GM10847 (cell line): ENCODE measurements around the gene B4GALT6.

Experiments
- POLR2A ChIP-seq: IDR thresholded peaks from 2 replicates; pipeline ENCODE4 v1.6.1; 2011; ENCODE audit not compliant: insufficient read length; ENCODE audit errors: extremely low read depth

The B4GALT6 gene

GRCh38 chr18:31652877-31653276 lies 31.5 kb downstream of the B4GALT6 start:
- TF ChIP-seq POLR2A: no peak

GRCh38 chr18:31652357-31652756 lies 32.0 kb downstream of the B4GALT6 start:
- TF ChIP-seq POLR2A: no peak

DNA sequence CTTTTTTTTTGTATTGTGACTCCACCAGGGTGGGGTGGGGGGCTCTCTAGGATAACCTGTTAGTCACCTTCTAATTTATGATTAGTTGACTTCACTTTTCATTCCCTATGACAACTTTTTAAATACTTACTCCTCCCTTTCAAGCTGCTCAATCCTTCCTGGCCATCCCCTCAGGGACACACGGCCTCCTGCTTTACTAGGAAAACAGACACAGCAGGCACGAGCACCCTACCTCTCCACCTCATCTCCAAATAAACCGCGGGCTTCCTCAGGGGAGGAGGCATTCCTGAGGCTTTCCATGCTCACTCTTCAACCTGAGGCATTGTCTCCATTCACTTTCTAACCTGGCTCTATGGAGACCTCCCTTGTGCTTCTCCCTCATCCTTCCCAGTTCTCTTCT lies 33.0 kb downstream of the B4GALT6 start:
- TF ChIP-seq POLR2A: no peak

DNA sequence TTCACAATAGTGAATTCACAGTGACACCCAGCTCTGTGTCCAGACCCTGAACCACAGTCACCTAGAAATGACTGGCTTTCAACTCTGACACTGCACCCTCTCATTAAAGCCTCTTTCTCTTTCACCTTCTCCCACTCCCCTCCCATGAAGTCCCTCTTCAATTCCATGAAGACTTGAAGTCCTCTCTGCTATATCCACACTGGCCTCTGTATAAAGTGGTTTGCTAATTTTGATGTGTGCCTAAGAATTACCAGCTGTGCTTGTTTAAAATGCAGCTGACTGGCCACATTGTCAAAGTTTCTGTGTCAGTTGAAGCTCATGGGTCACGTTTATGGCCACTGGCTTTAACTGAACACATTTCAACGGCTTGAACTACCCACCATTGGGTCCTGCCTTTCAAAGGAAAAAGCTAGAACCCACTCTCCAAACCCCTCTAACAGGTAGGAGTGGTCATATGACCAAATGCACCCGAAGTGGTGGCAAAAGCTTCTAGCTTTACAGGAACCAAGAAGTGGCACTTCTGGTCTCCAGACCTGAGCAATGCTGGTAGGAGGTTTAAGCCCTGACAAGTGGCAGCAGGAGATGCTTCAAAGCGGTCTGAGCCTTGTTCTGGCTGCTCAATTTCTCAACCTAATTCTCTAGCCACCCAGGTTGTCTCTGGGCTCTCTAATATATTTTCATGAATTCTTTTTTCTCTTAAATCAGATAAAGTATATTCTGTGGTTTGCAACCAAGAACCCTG lies 34.2 kb downstream of the B4GALT6 start:
- TF ChIP-seq POLR2A: no peak

GRCh38 chr18:31649449-31649848 lies 34.9 kb downstream of the B4GALT6 start:
- no peak for TF ChIP-seq POLR2A

DNA sequence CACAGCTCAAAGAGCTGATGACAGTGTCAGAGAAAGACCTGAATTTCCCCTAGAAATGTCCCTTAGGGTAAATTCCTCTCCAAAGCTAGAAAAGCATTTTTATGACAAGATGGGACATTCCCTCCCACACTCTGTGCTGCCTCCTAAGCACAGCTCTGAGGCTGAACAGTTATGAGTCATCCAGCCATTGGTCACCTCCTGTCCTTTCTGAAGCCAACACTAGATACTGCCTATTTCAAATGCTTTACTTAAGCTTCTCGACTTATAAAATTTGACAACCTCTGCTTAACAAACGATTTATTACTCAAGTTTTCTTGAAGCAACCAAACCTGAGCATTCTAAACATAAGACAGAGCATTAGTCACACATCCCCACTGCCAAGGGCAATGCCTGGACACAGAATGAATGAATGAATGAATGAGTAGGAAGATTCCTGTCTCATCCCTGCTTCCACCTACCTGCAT lies 35.4 kb downstream of the B4GALT6 start:
- no peak for TF ChIP-seq POLR2A

- TF ChIP-seq POLR2A: no peak
Observed at GRCh38 chr18:31648458-31648857, 35.9 kb downstream of the B4GALT6 start.

DNA sequence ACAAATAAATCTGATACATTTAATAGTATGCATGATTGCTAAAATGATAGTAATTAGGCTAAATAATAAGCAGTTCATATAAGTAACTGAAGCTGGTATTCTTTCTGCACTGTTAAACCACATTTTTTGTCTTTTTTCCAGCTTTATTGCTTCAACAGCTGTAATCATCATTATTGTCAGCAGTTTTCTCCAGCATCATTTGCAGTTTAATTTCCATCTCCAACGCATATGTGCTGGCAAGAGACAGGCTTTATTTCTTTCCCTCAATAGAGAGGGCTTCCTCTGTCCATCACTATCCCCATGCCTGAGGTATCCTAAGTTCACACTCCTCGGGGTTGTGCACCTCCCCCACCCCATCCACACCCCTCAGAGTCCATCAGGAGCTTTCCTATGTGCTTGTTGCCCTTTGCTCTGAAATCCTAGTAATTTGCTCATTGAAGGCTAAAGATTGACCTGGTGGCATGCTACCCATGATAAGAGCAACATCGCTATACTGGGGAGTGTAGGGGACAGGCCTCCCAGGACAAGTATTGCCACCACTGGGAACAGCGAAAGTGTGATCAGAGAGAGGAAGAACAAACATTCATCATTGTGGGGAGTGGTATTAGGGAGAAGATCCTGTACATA lies 37.1 kb downstream of the B4GALT6 start:
- no peak for TF ChIP-seq POLR2A

DNA sequence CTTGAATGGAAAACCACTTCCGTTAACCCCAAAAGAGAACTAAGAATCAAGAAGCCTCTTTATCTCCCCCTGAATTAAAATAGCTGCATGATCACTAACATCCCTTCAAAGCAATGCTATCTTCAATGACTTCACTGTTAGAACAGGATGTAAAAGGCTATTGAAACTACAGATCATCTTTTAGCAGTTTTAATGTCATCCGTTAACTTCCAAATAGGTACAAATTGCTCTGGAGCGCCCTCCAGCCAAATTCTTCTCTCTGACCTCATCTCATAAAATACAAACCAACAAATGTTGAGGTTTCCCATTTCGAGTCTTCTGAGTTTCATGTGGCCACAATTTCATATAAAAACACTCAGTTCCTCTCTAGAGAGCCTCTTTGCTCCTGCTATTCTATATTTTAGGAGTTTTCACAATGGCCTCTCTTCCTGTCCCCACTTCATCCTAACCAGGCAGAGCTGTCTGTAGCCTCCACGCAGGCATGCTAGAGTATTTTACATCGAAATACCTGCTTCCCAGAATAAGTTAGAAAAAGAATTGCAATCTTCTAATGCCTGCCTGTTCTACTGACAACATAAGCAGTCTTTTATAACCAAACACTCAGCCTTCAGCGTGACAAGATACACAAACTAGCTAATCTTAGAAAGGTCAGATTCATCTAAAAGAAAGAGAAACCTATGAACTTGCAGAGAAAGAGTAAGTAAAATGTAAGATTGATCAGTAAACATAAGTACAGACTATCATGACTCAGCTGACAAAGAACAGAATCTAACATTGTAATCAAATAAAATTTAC lies 37.9 kb downstream of the B4GALT6 start:
- no peak for TF ChIP-seq POLR2A

DNA sequence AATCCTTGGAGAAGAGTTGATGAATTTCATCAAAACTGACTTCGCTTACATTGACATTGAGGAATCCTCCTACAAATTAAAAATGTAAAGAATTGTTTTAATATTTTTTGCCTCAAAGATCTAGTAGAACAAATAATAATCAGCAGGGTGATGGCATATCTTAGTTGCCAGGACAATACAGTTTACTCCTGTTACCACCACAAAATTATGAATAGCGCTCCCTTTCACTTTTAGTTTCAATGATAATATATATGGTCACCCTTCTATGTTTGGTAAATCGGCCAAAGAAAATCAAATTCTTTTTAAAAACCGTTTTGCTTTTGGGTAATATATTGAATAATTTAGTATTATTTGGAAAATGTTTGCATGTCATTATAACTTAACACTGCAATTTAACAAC lies 39.0 kb downstream of the B4GALT6 start:
- no peak for TF ChIP-seq POLR2A

DNA sequence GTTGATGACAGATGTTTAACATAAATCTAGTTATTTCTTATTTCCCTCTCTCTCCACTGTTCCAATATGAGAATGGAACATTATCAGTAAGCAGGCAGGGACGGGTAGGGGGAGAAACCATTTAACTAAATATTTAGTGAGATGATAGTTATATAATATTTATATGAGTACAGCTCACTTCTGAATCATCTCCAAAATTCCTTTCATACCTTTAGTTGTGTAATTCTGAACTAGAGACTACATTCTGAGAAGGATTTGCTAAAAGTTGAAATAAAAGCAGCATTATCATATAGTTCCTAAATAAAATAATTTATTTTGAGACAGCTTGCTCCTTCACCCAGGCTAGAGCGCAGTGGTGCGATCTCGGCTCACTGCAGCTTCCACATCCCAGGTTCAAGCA lies 41.4 kb downstream of the B4GALT6 start:
- no peak for TF ChIP-seq POLR2A

DNA sequence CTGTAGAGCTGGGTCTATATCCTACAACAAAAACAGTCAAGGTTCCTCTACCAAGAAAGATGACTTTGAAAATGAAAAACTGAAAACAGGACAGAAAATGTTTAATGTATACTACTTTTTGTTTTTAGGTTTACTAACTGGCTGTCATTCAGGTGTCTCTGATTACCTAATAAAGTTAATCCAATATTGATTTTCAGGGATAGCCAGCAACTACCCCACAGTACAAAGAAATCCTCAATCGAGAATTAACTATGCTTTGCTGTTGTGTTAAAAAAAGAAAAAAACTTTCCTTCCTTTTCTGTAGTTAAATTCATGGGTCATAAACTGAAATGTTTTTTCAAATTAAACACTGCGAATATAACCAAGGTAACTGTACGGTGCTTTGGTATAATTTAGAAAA lies 46.9 kb downstream of the B4GALT6 start:
- no peak for TF ChIP-seq POLR2A

GRCh38 chr18:31636387-31636786 lies 48.0 kb downstream of the B4GALT6 start:
- TF ChIP-seq POLR2A: no peak

- TF ChIP-seq POLR2A: no peak
Observed at GRCh38 chr18:31634331-31634713, 50.1 kb downstream of the B4GALT6 start.

- no peak for TF ChIP-seq POLR2A
Observed at GRCh38 chr18:31633392-31634330, 50.7 kb downstream of the B4GALT6 start.

GRCh38 chr18:31632356-31632755 lies 52.0 kb downstream of the B4GALT6 start:
- TF ChIP-seq POLR2A: no peak

GRCh38 chr18:31631526-31631925 lies 52.9 kb downstream of the B4GALT6 start:
- no peak for TF ChIP-seq POLR2A
